HCT116 (cell line): ENCODE data around the gene ACTN1. TPM values are rescaled to one million over a fixed set of nuclear protein-coding genes. Genes with fewer than 3 reads are reported as not detected.

Experiments
- ATAC-seq: fragments of 200-7000 bp; cut with Tn5 transposase; 2 replicates; pipeline ENCODE4 v1.9.1; 2020; ENCODE audit warnings: mild to moderate bottlenecking, moderate library complexity
- BruUV-seq: library from RNA; stranded (reverse); fragments of 400-500 nt; replicated peaks from 2 replicates; lab custom pipeline; 2021; lab: Mats Ljungman, UMichigan
- CTCF ChIA-PET: fragments of 300-600 bp; sonication (Branson Sonifier 250); formaldehyde crosslinking; loops from one replicate; lab custom pipeline; 2021; ENCODE audit warnings: antibody characterized with exemption; lab: Charles Lee
- POLR2A ChIA-PET: fragments of 300-600, 350-600 bp; sonication (Branson Sonifier 250); formaldehyde crosslinking; loops from one replicate; lab custom pipeline; 2021; ENCODE audit warnings: antibody characterized with exemption; lab: Charles Lee
- RAD21 ChIA-PET, 2 experiments: fragments of 300-600 bp; sonication (Branson Sonifier 250); formaldehyde crosslinking; loops; one replicate each; lab custom pipeline; 2023; ENCODE audit warnings: low total read pairs in 2 of 2; ENCODE audit not compliant: uncharacterized antibody in 2 of 2, unreplicated experiment in 2 of 2, low non-redundant PET in 1 of 2; lab: Charles Lee
- DNase-seq: peaks from one replicate; pipeline ENCODE4 v3.0.0-alpha.2; 2010; ENCODE audit warnings: low read depth, low spot score
- H2AFZ ChIP-seq: fragments of 200-600 bp; shearing (Covaris generic), sonication (generic); 2 replicates; pipeline ENCODE4 v1.6.1; 2017; ENCODE audit warnings: low read depth, mixed run types, mixed read lengths, antibody characterized with exemption, low read length; ENCODE audit not compliant: poor library complexity, severe bottlenecking
- H3K27ac ChIP-seq: 2 replicates; pipeline ENCODE4 v1.5.1; 2012; ENCODE audit warnings: low read depth, low read length
- H3K27me3 ChIP-seq: fragments of 200-600 bp; sonication (generic); 2 replicates; pipeline ENCODE4 v1.6.1; 2016; ENCODE audit warnings: mixed run types, low read length, mixed read lengths; ENCODE audit not compliant: insufficient read depth
- H3K36me3 ChIP-seq, 2 experiments: fragments of 200-500 bp in 1 of 2; fragments of 200-600 bp in 1 of 2; sonication (Bioruptor generic) in 1 of 2; sonication (generic) in 1 of 2; 2 replicates each; pipeline versions ENCODE4 v1.5.1 to v1.6.1; 2014 to 2016; ENCODE audit warnings: low read length in 2 of 2, inconsistent platforms in 1 of 2, mixed read lengths in 1 of 2, mixed run types in 1 of 2; ENCODE audit not compliant: insufficient read depth in 2 of 2, control insufficient read depth in 1 of 2
- H3K4me1 ChIP-seq, 2 experiments: fragments of 200-600 bp in 1 of 2; sonication (generic) in 1 of 2; 2 replicates each; pipeline versions ENCODE4 v1.5.1 to v1.6.1; 2012 to 2017; ENCODE audit warnings: low read length in 2 of 2, inconsistent platforms in 1 of 2, mild to moderate bottlenecking in 1 of 2, mixed read lengths in 1 of 2, mixed run types in 1 of 2, moderate library complexity in 1 of 2; ENCODE audit not compliant: insufficient read depth in 2 of 2, control insufficient read depth in 1 of 2
- H3K4me2 ChIP-seq: fragments of 200-600 bp; sonication (generic); 2 replicates; pipeline ENCODE4 v1.6.1; 2017; ENCODE audit warnings: mixed run types, low read length, mixed read lengths
- H3K4me3 ChIP-seq, 2 experiments: fragments of 200-600 bp in 1 of 2; sonication (generic) in 1 of 2; replicated peaks in 1 of 2; 2 replicates each; pipeline ENCODE4 v1.5.1; 2011 to 2016; ENCODE audit warnings: low read length in 2 of 2, control low read depth in 1 of 2, low read depth in 1 of 2, mild to moderate bottlenecking in 1 of 2, mixed read lengths in 1 of 2, mixed run types in 1 of 2
- H3K79me2 ChIP-seq: fragments of 200-600 bp; sonication (generic); 2 replicates; pipeline ENCODE4 v1.6.1; 2017; ENCODE audit warnings: mild to moderate bottlenecking, mixed run types, low read length, moderate library complexity, mixed read lengths; ENCODE audit not compliant: insufficient read depth
- H3K9ac ChIP-seq: fragments of 200-600 bp; sonication (generic); 2 replicates; pipeline ENCODE4 v1.6.1; 2016; ENCODE audit warnings: low read length, mixed read lengths
- H3K9me2 ChIP-seq: fragments of 200-600 bp; sonication (generic), shearing (Covaris generic); 2 replicates; pipeline ENCODE4 v1.6.1; 2017; ENCODE audit warnings: mixed run types, mild to moderate bottlenecking, moderate library complexity; ENCODE audit not compliant: insufficient read depth
- H3K9me3 ChIP-seq, 2 experiments: fragments of 200-500 bp in 1 of 2; fragments of 200-600 bp in 1 of 2; sonication (Bioruptor generic) in 1 of 2; sonication (generic) in 1 of 2; 2 replicates each; pipeline ENCODE4 v1.6.1; 2014 to 2017; ENCODE audit warnings: low read length in 2 of 2, mixed read lengths in 2 of 2, inconsistent platforms in 1 of 2, low read depth in 1 of 2, mild to moderate bottlenecking in 1 of 2, mixed run types in 1 of 2, moderate library complexity in 1 of 2; ENCODE audit not compliant: control insufficient read depth in 1 of 2, insufficient read depth in 1 of 2
- H4K20me1 ChIP-seq: fragments of 200-600 bp; sonication (generic), shearing (Covaris generic); 2 replicates; pipeline ENCODE4 v1.6.1; 2017; ENCODE audit warnings: mixed run types, mild to moderate bottlenecking, moderate library complexity; ENCODE audit not compliant: insufficient read depth
- MAX ChIP-seq: IDR thresholded peaks from 2 replicates; pipeline ENCODE4 v1.6.1; 2012
- ZBTB33 ChIP-seq: IDR thresholded peaks from 2 replicates; pipeline ENCODE4 v1.6.1; 2011; ENCODE audit warnings: mild to moderate bottlenecking, low read length, moderate library complexity; ENCODE audit not compliant: insufficient replicate concordance; ENCODE audit errors: extremely low read depth
- ZFX ChIP-seq: fragments of 450-650 bp; IDR thresholded peaks from 2 replicates; pipeline ENCODE4 v1.6.1; 2017
- ZNF274 ChIP-seq: fragments of 200-500 bp; sonication (Bioruptor generic); IDR thresholded peaks from 2 replicates; pipeline ENCODE4 v1.6.1; 2014; ENCODE audit warnings: mild to moderate bottlenecking, low read depth, low read length, inconsistent platforms
- intact Hi-C: fragments of 100-400 bp; cut with micrococcal nuclease; formaldehyde crosslinking; loops from 2 replicates; pipeline ENCODE4 v1.10.0; 2022
- total RNA-seq: library from RNA; stranded (reverse); gene quantifications from one replicate; pipeline ENCODE4 v1.2.1, GENCODE V29; 2021; ENCODE audit not compliant: unreplicated experiment
- TF ChIP-seq, protein P1 (sequence below): IDR thresholded peaks from 2 replicates; pipeline ENCODE4 v1.6.1; 2012; ENCODE audit warnings: low read depth

Gene ACTN1
- total RNA-seq, 1 experiment from 2014 or later, result 123 TPM

DNA sequence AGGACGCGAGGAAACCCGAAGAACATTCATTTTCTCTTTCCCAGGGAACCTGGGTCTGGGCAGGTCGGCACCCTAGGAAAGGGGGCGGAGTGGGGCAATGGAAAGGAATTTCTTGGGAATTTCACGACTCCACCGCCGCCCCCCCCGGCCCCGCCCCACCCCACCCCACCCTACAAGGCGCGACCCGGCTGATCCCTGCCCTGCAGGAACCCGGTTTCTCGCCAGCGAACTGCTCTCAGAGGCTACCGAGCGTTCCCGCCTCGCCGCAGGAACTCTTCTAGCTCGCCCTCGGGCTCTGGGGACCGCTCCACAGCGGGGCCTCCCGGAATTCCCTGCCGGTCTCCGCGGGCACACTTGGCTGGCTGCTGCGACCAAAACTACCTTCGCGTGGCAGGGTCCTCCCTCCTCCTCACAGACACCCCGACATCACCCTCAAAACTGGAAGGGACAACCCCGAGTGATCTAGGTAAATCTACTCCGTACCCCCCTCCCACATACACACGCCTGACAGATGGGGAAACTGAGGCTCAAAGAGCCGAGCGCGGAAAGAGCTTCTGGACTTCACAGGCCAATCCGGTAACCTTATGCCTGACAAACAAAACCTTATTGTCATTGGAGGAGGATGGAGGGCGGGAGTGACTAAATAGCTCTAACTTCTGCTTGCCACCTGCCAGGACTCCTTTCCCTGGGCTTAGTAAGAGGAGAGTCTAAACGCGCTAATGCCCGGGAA is 785 bp upstream of the ACTN1 start:
- Histone ChIP-seq H2AFZ (no peak overlapping the region), H3K27me3 (no peaks in the 10 kb centered on the region), H3K9me2 (no peaks in the 10 kb centered on the region), H3K79me2 (peaks cover 37% of the 10 kb centered on the region), H3K9me3 (no peaks in the 10 kb centered on the region), H3K36me3 (peaks cover 0 to 11% of the 10 kb centered on the region in 2 experiments; a peak in 1 of 4 replicates), H4K20me1 (no peaks in the 10 kb centered on the region), H3K4me2 (peak overlapping the region; percentile 94), H3K4me3 (peak overlapping the region; percentile 92 to 93), H3K27ac (peak overlapping the region; percentile 50; the same call in 1 of the 2 replicates), H3K4me1 (peaks cover 16 to 25% of the 10 kb centered on the region in 2 experiments), H3K9ac (peak overlapping the region; percentile 49)
- ATAC-seq (peak; percentile 11), DNase-seq (no peak)
- POLR2A ChIA-PET, result interaction anchor here (0.6 to 0.9 kb wide), 2 partner anchors 25 to 29 kb away, joined by 3 to 4 read pairs; no protein-coding TSS in a partner anchor
- intact Hi-C loops, result loop anchor here (2.0 kb wide), 1 partner anchor 29 kb away; no protein-coding TSS in a partner anchor
- BruUV-seq, result no TSS peak
- CTCF ChIA-PET, result interaction anchor here (1.0 kb wide), 1 partner anchor 68 kb away, joined by 4 read pairs; no protein-coding TSS in a partner anchor
- TF ChIP-seq, protein P1, sequence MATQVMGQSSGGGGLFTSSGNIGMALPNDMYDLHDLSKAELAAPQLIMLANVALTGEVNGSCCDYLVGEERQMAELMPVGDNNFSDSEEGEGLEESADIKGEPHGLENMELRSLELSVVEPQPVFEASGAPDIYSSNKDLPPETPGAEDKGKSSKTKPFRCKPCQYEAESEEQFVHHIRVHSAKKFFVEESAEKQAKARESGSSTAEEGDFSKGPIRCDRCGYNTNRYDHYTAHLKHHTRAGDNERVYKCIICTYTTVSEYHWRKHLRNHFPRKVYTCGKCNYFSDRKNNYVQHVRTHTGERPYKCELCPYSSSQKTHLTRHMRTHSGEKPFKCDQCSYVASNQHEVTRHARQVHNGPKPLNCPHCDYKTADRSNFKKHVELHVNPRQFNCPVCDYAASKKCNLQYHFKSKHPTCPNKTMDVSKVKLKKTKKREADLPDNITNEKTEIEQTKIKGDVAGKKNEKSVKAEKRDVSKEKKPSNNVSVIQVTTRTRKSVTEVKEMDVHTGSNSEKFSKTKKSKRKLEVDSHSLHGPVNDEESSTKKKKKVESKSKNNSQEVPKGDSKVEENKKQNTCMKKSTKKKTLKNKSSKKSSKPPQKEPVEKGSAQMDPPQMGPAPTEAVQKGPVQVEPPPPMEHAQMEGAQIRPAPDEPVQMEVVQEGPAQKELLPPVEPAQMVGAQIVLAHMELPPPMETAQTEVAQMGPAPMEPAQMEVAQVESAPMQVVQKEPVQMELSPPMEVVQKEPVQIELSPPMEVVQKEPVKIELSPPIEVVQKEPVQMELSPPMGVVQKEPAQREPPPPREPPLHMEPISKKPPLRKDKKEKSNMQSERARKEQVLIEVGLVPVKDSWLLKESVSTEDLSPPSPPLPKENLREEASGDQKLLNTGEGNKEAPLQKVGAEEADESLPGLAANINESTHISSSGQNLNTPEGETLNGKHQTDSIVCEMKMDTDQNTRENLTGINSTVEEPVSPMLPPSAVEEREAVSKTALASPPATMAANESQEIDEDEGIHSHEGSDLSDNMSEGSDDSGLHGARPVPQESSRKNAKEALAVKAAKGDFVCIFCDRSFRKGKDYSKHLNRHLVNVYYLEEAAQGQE, result no peak
- TF ChIP-seq ZNF274 (no peak), MAX (0 out of 2 replicates have a peak, but pooled peaks have one; percentile 32), ZFX (no peak), ZBTB33 (no peak)
- RAD21 ChIA-PET, result no interaction called here
